Stimulated activated CD4-positive, alpha-beta T cell treated with anti-CD3 and anti-CD28 coated beads, TNF-alpha, amount 100 ng/mL, for 48 hours (primary cell): ENCODE data around the gene EFTUD2.

Source experiments
- DNase-seq, 3 donors: peaks; one replicate each; pipeline ENCODE4 v3.0.0-alpha.2; 2020; ENCODE audit warnings: low read depth in 3 of 3

Gene EFTUD2

DNA sequence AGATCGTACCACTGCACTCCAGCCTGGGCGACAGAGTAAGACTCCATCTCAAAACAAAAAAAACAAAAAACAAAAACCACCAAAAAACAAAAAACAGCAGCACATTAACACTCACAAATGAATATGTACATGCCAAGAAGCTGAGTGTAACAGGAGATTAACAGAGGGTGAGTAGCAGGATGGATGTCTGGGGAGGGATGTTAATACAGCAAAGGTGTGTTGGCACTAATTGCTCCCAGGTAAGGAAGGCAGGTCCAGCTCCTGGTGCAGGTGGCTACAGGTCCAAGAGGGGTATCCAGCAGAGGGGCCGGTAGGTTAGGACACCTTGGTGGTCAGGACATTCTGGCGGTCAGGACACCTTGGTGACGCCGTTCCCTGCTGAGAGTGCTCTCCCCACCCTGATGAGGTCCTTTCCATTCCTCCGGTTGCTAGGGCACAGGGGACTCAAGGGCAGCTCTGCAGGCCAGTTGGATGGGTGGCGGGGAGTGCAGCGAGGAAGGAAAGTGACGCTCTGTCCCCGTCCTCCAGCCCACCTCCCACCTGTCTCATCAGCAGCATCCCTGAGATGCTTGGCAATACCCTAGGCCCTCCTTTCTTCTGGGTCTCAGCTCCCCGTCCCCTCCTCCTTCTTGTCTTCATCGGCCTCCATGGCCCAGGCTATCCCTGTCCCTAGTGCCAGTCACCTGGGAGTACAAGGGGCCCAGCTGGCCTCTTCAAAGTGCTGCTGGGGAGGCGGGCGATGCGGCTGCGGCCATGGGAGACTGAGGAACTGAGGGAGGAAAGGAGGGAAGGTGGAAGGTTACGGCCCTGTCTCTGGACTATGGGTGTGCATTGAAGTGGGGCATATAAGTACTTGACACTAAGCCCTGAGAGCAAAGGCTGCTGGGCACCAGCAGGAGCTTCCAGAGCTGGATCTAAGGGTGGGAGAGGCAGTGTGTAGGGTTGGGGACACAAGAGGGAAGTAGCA, 26.8 kb upstream of the EFTUD2 start:
- DNase-seq, result no peak

- DNase-seq, result no peak
These were observed 24.9 kb upstream of the EFTUD2 start for GRCh38 chr17:44924107-44924544.

GRCh38 chr17:44922746-44923470, 23.7 kb upstream of the EFTUD2 start:
- no peak for DNase-seq

GRCh38 chr17:44922136-44922535, 22.9 kb upstream of the EFTUD2 start:
- DNase-seq, result no peak

DNA sequence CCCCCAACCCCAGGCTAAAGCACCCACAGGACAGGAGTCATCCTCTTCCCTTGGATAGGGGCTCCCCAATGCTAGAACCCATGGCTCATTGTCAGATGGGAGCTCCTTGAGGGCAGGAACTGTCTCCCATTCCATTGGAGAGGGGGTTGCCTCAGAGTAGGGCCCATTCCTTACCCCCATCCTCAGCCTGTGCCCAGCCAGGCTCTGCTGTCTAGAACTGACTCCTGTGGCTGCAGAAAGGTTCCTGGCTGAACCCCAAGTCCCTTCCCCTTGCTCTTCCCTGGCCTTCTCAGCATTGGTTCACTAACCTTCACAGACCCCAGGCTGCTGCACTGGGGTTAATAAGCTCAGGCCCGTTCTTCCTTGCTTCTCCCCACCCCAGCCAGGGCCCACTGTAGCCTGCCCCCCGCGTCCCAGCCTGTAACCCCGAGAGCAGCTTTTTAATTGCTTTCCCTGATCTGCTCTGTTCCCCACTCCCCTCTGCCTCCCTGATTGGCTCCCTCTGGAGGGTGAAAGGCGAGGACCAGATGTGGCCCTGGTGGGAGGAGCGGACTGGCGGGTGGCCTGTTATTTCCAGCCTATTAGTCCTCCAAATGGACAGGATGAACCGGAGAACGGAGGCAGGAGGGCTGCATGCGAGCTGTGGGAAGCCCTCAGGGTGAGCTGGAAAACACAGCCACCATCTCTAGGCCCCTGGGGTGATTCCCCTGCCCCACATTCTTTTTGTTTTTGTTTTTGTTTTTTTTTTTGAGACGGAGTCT, 22.1 kb upstream of the EFTUD2 start:
- no peak for DNase-seq

GRCh38 chr17:44920565-44920940, 21.3 kb upstream of the EFTUD2 start:
- no peak for DNase-seq

- peak; percentile 28 to 45 (median 44) for DNase-seq
These were observed 20.8 kb upstream of the EFTUD2 start for GRCh38 chr17:44919885-44920564.

GRCh38 chr17:44919411-44919810, 20.2 kb upstream of the EFTUD2 start:
- DNase-seq, result no peak

- no peak for DNase-seq
These were observed 18.8 kb upstream of the EFTUD2 start for GRCh38 chr17:44918006-44918405.

DNA sequence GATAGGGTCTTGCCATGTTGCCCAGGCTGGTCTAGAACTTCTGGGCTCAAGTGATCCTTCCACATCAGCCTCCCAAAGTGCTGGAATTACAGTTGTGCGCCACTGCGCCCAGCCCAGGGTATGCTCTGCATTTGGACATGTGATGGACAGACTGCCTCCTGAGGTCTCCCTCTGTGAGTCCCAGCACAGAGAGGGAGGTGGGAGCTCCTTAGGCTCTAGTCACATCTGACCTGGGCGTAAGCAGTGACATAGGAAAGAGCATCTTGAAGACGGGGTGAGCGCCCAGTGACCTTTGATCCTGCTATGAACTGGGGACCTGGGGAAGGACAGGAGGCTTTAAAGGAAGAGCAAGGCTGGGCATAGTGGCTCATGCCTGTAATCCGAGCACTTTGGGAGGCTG, 18.2 kb upstream of the EFTUD2 start:
- DNase-seq, result no peak

GRCh38 chr17:44916781-44917241, 17.6 kb upstream of the EFTUD2 start:
- no peak for DNase-seq

DNA sequence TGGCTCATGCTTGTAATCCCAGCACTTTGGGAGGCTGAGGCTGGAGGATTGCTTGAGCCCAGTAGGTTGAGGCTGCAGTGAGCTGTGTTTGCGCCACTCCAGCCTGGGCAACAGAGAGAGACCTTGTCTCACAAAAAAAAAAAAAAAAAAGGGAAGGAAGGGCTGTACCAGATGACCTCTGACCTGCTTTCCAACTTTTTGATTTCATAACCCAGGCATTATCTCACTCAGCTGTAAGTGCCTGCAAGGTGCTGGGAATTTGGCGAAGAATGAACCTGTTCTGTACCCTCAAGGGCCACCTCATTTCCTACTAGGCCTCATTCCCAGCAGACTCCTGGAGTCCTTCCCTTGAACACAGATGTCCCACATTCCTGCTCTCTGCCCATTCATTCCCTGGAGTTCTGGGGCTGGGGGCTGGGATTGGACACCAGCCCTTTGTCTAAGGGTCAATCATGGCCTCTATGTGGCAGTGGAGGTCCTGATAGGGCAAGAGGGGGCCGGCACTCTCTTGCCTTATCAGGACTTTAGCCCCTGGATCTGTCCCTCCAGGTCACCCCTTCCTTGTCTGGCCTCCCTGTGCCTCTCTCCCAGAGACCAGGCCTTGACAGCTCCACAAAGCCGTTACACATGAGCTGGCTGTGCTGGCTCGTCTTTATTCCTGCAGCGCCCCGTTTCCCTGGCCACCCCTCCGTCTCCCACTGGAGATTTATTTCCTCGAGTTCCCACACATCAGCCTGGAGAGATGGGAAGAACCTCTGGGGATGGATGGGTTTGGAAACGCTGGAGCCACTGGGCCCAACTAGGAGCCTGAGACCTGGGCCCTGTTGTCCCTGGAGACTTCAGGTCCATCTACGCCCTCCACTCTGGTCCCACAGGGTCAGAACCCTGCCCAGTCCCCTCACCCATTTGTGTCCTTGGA, 16.9 kb upstream of the EFTUD2 start:
- DNase-seq, result no peak

GRCh38 chr17:44915321-44915726, 16.1 kb upstream of the EFTUD2 start, which contains the start of gene GFAP:
TSS of gene GFAP (minus strand) at chr17:44915500. CDS start at chr17:44915486, 14 bp downstream.
- no peak for DNase-seq

DNA sequence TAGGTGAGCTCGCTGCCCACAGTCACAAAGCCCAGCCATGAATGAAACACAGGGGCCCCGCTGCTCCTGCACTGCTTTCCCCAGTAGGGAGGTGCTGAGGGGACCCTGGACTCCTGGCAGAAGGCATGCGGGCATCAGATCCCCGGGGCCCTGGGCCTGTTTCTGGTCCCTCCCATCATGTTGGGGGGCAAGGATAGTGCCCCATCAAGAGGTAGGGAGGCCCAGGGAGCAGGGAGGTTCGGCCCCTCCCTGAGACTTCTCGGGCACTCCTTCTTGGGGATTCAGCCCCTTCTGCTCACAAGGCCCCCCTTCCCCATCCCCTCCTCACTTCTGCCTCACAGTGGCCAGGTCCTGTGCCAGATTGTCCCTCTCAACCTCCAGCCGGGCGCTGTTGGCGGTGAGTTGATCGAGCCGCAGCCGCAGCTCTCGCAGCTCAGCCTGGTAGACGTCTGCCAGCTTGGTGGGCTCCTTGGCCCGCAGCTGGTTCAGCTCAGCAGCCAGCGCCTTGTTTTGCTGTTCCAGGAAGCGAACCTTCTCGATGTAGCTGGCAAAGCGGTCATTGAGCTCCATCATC, 15.5 kb upstream of the EFTUD2 start:
- DNase-seq, result no peak

- DNase-seq, result no peak
These were observed 14.9 kb upstream of the EFTUD2 start for GRCh38 chr17:44914148-44914547.

DNA sequence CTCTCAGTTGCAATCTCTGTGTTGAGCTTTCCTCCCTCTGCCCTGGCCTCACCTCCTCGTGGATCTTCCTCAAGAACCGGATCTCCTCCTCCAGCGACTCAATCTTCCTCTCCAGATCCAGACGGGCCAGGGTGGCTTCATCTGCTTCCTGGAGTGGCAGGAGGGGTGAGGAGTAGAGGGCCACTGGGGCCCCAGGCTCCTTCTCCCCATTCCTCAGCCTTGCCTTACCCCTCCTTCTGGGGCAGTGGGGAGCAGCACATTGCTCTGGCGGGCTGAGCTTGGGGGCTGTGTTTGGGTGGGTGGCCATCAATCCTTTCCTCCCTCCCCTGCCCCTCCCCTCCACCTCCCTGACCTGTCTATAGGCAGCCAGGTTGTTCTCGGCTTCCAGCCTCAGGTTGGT, 14.4 kb upstream of the EFTUD2 start:
- no peak for DNase-seq

- DNase-seq, result no peak
These were observed 13.7 kb upstream of the EFTUD2 start for GRCh38 chr17:44912763-44913544.

DNA sequence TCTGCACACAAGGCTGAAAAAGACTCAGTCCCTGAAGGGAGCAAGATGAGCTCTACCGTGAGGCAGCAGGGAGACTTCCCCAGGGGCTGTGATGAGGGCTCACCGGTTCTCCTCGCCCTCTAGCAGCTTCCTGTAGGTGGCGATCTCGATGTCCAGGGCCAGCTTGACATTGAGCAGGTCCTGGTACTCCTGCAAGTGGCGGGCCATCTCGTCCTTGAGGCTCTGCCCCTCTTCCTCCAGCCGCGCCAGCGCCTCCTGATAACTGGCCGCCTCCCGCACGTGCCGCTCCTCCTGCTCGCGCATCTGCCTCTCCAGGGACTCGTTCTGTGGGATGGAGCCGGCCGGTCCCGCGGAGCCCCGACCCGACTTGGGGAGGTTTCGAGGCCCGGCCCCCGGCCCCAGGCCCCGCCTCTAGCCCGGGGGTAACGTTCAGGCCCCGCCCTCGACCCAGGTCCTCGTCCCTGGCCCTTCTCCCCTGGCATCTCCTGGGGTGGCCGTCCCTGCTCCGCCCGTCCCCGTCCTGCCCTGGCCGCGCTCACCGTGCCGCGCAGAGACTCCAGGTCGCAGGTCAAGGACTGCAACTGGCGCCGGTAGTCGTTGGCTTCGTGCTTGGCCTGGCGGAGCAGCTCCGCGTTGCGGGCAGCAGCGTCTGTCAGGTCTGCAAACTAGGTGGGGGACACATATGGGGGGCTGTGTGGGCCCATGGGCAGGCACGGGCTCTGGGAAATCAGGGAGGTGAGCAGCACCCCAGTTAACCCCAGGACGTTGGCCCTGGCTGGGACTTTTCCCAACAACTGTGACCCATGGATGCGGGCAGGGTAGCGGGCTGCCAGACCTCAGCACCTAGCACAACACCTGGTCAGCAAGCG, 12.1 kb upstream of the EFTUD2 start:
- DNase-seq, result peak; percentile 23 to 29 (median 27)
